Measurements from ENCODE around the gene TBC1D25. TPM values are rescaled to one million over a fixed set of nuclear protein-coding genes. Genes with fewer than 3 reads are reported as not detected.

Gene TBC1D25
- total RNA-seq, 2 donors from 2014 or later: 5.4 to 5.9 TPM

- ATAC-seq: no peak
- peaks cover 12% of the 10 kb centered on the region for H3K4me1 ChIP-seq
- DNase-seq: no peak
- intact Hi-C loops (cut with DNase I): no loop called here
- no peaks in the 10 kb centered on the region for H3K36me3 ChIP-seq (replicated peaks in 1 of 2; ENCODE audit: insufficient read depth in 1 of 2, low read depth in 2 of 2)
- TF ChIP-seq POLR2A (IDR thresholded peaks at IDR 0.05) (no peak), CTCF (IDR thresholded peaks at IDR 0.05) (no peak)
- no peaks in the 10 kb centered on the region for H3K27me3 ChIP-seq
- no peaks in the 10 kb centered on the region for H3K9me3 ChIP-seq
- WGBS, 2 donors: 0 to 4% methylated on average over 2 to 4 of the region's 16 CpGs
- H3K4me3 ChIP-seq: peak overlapping the region; percentile 28 to 56
- peak overlapping the region in 3 of 4 donors; percentile 51 to 71 (median 70) for H3K27ac ChIP-seq
These were observed 30.3 kb upstream of the TBC1D25 start for GRCh38 chrX:48509245-48509590.

- WGBS, 2 donors: 69% methylated on average over 6 of the region's 11 CpGs; no CpG with 5 or more reads in 1 of the 2 donors
- Histone ChIP-seq H3K27me3 (no peaks in the 10 kb centered on the region), H3K4me1 (peaks cover 12% of the 10 kb centered on the region), H3K9me3 (no peaks in the 10 kb centered on the region), H3K4me3 (no peak overlapping the region), H3K27ac (no peak overlapping the region), H3K36me3 (replicated peaks in 1 of 2; ENCODE audit: insufficient read depth in 1 of 2, low read depth in 2 of 2) (no peaks in the 10 kb centered on the region)
- intact Hi-C loops (cut with DNase I): no loop called here
- ATAC-seq (no peak), DNase-seq (no peak)
- no peak for TF ChIP-seq CTCF (IDR thresholded peaks at IDR 0.05)
- no peak for TF ChIP-seq POLR2A (IDR thresholded peaks at IDR 0.05)
These were observed 29.9 kb upstream of the TBC1D25 start for GRCh38 chrX:48509619-48510018.

GRCh38 chrX:48511560-48511959 is 28.0 kb upstream of the TBC1D25 start:
- Histone ChIP-seq H3K27me3 (no peaks in the 10 kb centered on the region), H3K36me3 (replicated peaks in 1 of 2; ENCODE audit: insufficient read depth in 1 of 2, low read depth in 2 of 2) (no peaks in the 10 kb centered on the region), H3K4me1 (peaks cover 12% of the 10 kb centered on the region), H3K4me3 (no peak overlapping the region), H3K27ac (no peak overlapping the region), H3K9me3 (no peaks in the 10 kb centered on the region)
- peak; percentile 31 for ATAC-seq
- intact Hi-C loops (cut with DNase I): no loop called here
- 37% methylated on average over 3 of the region's 4 CpGs; no CpG with 5 or more reads in 1 of the 2 donors for WGBS, 2 donors
- TF ChIP-seq CTCF (IDR thresholded peaks at IDR 0.05) (peak in 5 of 7 experiments; percentile 11 to 33 (median 28)), POLR2A (IDR thresholded peaks at IDR 0.05) (no peak)
- peak; percentile 9 to 54 (median 30) for DNase-seq

- no peak overlapping the region for H3K27ac ChIP-seq
- intact Hi-C loops (cut with DNase I): no loop called here
- no peaks in the 10 kb centered on the region for H3K27me3 ChIP-seq
- no peak overlapping the region for H3K4me3 ChIP-seq
- TF ChIP-seq POLR2A (IDR thresholded peaks at IDR 0.05) (no peak), CTCF (IDR thresholded peaks at IDR 0.05) (no peak)
- H3K4me1 ChIP-seq: peaks cover 12% of the 10 kb centered on the region
- ATAC-seq: no peak
- H3K9me3 ChIP-seq: no peaks in the 10 kb centered on the region
- DNase-seq: no peak
- 87 to 89% methylated on average over 8 to 17 of the region's 20 CpGs for WGBS, 2 donors
- no peaks in the 10 kb centered on the region for H3K36me3 ChIP-seq (replicated peaks in 1 of 2; ENCODE audit: insufficient read depth in 1 of 2, low read depth in 2 of 2)
These were observed 27.1 kb upstream of the TBC1D25 start for GRCh38 chrX:48512371-48512935.

- no peak for ATAC-seq
- intact Hi-C loops (cut with DNase I): no loop called here
- H3K27ac ChIP-seq: no peak overlapping the region
- no peaks in the 10 kb centered on the region for H3K9me3 ChIP-seq
- DNase-seq: no peak
- H3K4me3 ChIP-seq: no peak overlapping the region
- no peaks in the 10 kb centered on the region for H3K36me3 ChIP-seq (replicated peaks in 1 of 2; ENCODE audit: insufficient read depth in 1 of 2, low read depth in 2 of 2)
- 78% methylated on average over 3 of the region's 4 CpGs; no CpG with 5 or more reads in 1 of the 2 donors for WGBS, 2 donors
- peaks cover 6% of the 10 kb centered on the region for H3K4me1 ChIP-seq
- TF ChIP-seq CTCF (IDR thresholded peaks at IDR 0.05) (no peak), POLR2A (IDR thresholded peaks at IDR 0.05) (no peak)
- H3K27me3 ChIP-seq: no peaks in the 10 kb centered on the region
These were observed 25.8 kb upstream of the TBC1D25 start for GRCh38 chrX:48513670-48514069.
